Occipital lobe (tissue), 2 donors: ENCODE measurements around the gene PLOD2. TPM values are rescaled to one million over a fixed set of nuclear protein-coding genes. Genes with fewer than 3 reads are reported as not detected.

Experiments
- DNase-seq: peaks from one replicate; lab custom pipeline; 2025; lab: John Stamatoyannopoulos, UW
- total RNA-seq: library from RNA; depleted of rRNA; stranded (reverse); fragments of >200 nt; gene quantifications from one replicate; pipeline ENCODE4 v1.2.3, GENCODE V29; 2014

The PLOD2 gene
- total RNA-seq, 1 donor from 2014 or later = 22.6 TPM

DNA sequence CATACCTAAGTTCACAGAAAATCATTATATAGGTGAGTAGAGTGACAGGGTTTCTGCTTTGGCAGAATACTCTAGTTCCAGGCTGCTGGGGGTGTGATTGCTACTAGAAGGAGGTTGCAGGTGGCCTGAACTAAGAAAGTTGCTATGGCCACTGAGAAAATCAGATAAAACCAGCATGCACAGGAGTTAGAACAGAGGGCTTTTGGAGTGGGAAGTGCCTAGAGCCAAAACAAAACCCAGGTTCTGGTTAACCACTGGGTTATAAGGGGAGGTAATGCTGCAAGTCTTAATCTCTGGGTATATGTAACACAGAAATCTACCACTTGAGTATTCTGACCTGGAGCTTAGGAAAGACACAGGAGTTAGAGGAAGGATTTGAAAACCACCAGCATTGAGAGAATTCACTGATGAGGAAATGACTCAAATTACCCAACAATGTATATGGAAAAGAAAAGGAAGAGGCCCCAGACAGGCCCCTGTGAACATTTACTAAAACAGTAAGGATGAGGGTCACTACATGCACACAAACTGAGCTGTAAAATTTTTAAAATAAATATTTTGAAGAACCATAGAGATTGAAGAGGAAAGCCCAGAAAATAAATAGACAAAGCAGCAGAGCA, 60.0 kb downstream of the PLOD2 start:
- no peak for DNase-seq

DNA sequence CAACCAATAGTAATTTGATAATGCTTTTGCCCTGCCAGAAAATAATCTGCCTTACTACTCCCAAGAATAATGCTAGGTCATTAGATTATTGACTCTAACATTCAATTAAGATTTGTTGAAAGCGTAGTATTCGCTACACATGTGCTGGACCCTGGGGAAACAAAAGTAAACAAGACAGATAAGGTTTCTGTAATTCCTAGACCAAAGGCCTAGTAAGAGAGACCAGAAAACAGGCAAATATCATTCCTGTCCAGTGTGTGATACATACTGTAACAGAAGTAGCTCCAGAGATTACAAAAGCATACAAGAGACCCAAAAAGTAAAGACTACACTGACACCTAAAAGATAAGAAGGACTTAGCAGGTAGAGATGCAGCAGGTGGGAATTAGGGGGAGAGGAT, 60.8 kb downstream of the PLOD2 start:
- no peak for DNase-seq

DNA sequence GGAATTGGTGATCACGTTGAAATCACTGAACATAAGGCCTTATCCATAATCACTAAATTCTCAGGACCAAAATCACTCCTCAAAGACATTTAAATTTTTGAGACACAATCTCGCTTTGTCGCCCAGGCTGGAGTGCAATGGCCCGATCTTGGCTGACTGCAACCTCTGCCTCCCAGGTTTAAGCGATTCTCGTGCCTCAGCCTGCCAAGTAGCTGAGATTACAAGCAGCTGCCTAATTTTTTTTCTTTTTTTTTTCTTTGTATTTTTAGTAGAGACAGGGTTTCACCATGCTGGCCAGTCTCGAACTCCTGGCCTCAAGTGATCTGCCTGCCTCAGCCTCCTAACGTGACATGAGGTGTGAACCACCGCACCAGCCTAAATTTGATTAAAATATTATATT, 61.7 kb downstream of the PLOD2 start:
- DNase-seq = no peak

DNA sequence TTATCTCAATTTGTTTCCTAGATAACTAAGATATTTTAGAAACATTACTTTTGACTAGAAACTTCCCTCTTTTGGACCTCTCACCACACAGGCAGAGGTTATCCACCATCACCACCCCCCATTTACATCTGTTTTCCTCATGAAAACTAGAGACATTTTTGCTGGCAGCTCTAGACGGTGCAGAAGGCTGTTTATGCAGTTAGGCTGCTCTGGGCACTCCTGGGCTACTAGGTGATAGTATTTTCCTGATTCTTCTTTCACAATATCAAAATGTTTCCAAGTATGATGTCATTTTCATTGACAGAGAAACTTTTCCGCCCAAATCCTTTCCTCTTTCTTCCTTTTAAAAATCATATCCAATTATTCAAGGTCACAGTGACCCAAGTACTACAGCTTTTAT, 67.1 kb downstream of the PLOD2 start:
- no peak for DNase-seq

DNA sequence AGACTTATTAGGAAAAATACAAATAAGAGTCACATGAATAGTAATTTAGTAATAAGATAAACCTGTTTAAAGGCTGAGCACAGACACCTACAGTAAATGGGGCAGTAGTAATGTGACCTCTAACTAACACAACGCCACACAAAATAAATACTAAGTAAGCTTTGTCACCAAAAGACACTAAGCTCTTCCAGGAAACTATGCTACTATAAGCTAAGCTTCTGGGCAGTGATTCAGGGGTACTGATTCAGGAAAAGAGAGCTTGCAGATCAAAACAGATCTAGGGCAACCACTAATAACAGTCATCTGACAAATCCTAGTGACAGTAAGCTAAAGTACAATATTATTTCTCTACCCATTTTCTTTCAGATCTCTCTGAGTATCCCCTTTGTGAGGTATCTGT, 68.8 kb downstream of the PLOD2 start:
- no peak for DNase-seq

DNA sequence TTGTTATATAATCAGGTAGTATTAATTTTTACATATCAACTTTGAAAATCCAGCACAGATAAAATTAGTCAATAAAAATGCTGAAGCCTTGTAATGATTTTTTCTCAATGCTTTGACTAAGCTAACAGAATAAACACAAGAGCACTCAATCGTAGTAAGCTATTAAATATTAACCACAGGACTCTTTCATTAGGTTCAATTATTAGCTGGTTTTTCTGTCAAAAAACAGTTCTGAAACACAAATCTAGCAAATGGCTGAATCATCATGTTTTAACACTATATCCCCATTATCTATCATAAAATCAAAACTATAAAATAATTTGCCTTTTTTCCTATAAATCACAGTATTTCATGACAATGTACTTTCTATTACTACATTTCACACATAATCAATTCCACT, 69.6 kb downstream of the PLOD2 start:
- DNase-seq = no peak

DNA sequence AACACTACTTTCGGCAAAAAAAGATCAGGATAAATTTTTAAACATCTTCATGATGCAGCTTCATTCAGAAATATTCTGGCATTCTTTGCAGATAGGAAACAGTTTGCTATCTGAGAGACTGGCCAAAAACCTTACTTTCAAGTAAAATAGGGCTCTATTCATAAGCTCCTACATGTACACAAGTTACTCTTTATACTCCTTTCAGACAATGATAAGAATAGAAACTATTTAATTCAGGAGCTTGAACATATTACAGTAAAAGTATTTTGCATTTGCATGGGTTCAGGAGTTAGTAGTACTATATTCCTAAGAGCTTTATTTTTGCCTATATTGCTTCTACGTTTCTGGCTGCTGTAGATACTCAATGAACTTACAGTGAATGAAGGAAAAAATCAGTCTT, 70.5 kb downstream of the PLOD2 start:
- DNase-seq = no peak

DNA sequence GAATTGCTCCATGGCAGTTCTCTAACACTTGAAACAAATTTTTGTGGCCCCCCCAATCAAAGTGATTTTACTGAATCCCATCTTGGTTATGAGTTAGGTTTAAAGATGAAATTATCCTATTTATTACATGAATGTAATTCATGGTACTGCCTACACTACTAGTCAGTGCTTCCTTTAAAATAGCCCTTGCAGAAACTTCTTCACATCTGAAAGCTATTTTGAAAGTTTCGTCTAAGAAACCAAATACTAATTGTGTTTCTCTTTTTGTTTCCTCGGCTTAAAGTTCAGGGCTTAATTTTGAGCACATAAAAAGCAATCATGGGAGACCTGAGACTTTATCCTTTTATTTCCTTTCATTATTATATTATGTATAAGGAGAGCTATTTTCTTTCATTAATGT, 72.1 kb downstream of the PLOD2 start:
- DNase-seq = no peak

DNA sequence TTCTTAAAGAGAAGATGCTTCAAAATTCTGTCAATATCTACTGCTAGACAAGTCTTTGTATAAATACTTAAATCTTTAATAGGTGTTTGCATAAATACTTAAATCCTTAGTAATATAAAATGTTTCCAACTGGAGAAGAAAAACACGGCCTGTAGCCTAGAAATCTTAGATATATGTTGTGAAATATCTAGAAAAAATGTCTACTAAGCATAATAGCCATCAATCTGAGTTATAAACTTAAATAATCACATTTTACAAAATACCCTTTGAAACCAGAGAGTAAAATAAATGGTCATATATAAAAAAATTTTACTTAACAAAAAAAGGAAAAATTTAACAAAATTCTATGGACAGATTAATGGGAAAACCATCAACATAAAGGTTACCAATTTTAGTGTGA, 73.9 kb downstream of the PLOD2 start:
- no peak for DNase-seq

DNA sequence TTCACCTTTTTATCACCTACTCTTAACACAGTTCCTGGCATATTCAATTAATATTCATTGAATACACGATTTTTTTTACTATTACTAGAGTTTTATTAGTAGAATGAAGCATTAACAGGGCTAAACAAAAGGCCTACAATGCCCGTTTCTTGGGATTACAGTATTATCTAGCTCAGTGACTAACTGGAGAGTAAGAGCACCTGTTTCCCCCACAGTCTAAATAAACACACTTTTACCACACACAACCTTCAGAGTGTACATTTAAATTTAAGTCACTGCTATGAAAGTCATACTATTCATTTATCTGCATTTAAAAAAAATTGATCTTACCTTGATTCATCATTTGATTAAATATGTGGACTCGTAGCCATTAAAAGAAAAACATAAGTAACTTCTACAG, 74.8 kb downstream of the PLOD2 start:
- no peak for DNase-seq

DNA sequence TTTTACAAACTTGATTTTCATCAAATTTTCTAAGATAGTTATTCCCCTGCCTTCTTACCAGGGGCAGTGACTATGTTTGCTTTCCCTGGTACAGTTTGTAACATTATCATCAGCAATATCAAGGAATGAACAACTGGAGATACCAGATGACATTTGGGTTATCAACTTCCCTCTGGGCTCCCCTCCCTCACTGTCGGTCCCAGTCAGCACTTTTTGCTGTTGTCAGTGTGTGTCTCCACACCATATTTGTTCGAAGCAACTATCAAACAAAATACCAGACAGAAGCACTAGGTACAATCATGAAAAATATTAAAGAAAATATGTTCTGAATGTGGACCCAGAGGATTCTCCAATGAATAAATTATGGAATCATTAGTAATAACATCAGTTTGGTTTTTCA, 75.3 kb downstream of the PLOD2 start:
- no peak for DNase-seq

DNA sequence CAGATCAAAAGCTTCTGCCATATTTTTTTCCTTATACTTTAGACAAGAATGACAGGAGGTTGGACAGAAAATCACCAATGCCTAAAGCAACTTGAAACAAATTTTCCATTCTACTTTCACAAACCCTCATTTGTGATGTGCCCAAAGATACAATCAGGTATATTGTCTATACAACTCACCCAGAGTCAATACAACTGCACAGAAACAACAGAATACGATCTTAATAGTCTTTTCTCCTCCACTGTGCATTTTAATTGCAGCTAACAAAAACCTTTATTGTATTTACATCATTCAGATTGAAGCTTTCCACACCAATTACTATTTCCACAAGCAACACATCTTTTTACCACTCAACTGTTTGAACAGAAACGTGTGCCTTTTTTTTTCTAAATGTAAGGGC, 80.4 kb downstream of the PLOD2 start:
- no peak for DNase-seq

DNA sequence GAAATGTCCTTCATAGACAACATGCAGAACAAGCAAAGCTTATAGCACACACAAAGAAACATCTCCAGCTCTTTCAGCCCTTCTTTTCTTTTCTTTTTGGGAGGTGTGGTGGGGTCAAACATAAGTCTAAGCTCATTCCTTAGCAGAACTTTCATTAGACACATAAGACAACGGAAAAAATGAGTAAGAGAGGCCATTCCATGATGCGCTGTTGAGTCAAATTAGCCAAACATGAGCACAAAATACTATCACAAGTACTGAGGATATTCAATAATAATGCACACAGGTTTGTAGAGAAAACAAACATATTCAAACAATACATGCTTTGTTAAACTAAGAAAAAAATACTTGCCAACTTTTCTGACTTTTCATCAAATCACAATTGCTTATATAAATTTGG, 83.0 kb downstream of the PLOD2 start:
- DNase-seq = no peak

DNA sequence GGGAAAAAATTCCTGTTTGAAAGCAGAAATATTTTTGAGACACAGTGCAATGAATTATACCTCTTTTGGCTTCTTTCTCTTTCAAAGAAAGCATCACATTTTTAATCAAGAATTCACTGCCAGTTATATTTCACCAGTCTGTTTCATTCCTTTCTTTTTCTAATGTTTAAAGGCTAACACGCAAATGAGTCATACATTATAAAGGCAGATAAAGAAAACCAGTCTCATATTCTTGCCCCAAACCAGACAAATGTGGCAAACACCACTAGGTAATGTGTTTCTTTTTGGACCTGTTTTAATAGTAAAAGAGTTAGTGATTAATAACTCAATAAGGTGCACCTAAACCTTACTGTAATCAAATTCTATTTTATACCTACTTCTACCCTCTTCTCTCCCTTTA, 83.8 kb downstream of the PLOD2 start:
- DNase-seq = no peak

DNA sequence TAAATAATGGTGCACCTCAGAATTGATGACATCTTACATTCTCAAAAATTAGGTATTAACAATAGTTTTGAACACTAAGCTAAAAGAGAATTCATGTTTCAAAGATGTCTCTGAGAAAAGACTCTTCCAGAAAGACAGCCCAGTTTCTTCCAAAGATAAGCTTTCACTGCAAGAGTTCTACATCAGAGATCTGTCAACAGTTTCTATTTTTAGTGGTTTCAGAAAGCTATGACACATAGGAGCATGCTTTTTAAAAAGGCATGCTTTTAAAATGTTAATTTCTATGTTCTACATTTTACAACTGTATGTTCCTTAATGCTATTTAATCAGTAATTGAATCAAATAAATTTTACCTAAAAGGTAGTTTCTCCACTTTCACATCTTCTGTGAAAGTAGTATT, 88.2 kb downstream of the PLOD2 start:
- DNase-seq = no peak

DNA sequence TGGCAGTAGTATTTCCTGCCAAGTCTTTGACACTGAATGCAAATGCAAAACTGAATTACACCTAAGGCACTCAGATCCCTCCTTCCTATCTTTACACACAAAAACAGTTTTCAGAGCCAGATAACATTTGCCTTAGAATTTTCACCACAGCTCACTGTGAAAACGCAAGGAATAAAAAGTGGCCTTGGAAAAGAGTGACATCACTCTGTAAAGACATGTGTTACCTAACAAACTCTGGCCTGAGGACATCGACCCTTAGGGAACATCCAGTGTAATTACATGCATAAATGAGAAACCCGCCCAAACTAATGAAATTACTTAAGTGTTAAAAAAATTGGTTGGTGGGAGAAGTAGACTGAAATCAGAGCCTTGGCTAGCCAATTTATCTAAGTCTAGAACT, 88.9 kb downstream of the PLOD2 start:
- no peak for DNase-seq

DNA sequence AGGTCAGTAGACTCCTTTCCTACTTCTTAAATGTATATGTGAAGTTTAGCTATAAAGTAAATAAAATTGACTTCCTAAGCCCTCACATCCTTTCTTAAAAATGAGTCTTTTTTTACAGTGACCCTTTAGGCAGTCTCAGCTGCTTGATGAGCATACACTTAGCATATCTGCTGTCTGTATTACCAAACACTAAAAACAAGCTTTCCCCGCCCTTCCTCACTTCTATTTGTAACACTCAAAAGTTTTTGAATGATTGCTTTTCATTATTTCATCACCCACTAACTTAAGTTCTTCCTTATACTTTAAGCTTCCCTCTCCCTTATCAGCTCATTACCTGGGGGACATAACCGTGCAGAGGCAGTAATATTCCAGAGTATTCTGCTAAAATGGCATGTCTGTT, 89.4 kb downstream of the PLOD2 start:
- no peak for DNase-seq

DNA sequence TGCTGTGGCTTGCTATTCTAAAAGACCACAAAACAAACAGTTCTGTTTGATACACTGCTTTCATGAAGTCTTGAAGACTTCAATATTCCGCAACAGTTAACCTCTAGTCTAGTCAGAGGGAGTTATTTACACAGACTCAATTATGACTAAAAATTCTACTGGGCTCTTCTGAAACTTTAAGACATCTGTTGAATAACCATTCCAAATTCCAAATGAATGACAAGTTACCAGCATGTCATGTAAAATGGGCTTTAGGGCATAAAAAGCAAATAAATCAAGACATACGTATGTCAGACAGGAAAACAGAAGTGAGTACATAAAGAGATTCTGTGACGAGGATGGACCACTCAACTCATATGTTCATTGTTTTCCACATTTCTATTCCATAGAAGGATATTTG, 93.9 kb downstream of the PLOD2 start:
- DNase-seq = no peak

DNA sequence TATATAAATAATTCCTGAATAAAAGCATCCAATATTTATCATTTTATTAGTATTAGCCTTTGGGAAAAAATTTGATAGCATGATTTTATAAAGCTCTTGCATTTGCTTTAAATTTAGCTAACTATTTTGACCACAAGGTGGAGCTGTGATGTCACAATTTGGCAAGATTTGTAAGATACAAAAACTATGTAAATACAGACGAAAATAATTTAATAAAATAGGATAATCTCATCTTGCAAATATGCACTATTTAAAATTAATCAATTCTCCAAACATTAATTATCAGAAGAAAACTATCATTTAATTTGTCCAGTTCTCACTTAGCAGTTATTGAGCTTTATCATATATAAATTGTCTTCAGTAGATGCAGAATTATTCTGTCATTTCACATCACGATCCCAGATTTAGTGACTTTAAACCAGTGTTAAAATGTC, 95.4 kb downstream of the PLOD2 start:
- DNase-seq = no peak

DNA sequence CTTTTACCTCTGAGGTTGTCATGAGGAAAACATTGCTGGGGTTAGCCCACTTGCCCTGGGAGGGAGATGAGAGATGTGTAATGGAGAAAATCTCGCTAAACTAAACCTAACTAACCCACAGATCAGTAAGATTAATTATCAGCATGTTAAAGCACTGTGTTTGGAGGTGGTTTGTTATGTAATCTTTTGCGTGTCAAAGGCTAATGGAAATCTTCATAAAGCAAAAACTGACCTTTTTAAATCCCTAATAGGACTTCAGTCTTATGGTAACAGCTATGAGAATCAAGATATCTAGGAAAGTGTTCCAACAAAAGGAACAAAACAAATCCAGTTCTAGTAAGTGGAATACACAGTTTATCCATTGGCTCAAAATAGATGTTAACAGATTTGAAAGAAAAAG, 102.7 kb downstream of the PLOD2 start:
- no peak for DNase-seq

DNA sequence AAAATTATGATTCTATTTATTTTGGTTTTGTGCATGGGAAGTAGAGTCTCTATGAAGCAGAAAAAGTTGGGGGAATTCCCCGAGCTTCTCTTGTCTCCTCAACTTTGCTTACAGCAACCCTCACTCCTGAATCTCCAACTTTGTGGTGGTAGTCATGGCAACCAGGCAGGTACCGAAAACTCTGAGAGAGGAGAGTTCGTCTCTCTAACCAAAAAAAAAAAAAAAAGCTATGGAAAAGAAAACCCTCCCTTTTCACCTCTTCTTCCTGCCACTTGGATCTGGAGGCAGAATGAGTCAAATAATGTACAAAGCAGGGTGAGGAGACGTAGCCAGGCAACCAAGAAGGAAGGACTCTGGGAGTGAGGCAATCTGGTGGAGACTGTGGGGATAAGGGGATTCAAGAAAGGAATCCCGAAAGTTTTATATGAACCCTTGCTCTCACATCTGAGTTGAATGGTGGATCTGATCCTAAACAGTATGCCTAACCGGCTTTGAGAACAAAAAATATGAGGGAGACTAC, 108.1 kb downstream of the PLOD2 start:
- no peak for DNase-seq

DNA sequence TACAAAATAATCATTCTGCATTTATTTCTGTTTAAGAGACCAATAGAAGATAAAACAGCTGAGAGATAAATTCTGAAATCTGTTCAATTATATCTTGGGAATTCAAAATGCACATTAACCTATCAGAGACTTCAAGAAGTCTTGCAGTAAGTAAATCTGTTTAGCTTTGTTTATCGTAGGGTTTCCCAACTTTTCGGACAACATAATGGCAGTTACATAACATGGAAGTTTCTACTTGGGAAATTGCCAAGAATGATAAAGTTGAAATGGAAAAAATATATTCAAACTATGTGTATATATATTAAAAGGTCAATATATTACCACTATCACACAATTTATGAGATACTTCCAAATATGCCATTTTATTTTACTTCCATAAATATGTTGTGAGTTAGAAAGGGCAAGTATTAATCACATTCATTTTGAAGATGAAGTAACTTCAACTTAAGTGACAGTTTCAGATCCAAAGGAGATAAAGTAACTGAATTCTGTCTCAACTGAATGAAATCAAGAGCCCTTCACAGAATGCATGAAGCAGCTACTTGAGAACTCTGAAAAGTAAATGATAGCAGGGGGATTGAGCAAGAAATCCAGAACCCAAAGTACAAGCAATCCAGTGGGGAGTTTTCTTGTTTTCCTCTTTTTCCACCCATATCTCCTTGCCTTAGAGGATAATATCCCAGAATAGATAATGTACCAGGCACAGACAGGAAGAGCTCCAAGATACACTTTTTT, 108.8 kb downstream of the PLOD2 start:
- no peak for DNase-seq

DNA sequence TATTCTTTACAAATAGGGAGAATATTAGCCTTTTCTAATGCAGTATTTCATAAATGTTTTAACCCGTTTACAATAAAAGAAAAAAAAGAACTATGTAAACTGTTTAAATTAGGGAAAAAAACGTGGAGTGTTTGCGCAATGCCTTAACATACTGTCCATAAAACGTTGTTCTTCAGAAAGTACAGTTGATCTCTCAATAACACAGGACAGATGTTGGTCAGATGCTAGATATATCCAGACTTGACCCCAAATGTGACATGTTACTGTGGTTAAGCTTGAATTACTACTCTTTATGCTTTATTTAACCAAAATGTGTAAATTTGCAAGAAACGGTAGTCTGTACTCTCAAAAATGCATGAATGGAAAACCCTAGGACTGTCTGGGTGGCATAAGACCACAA, 110.3 kb downstream of the PLOD2 start:
- no peak for DNase-seq
